Esophagus squamous epithelium (tissue), 5 donors: ENCODE results near the gene DLK2. TPM values are rescaled to one million over a fixed set of nuclear protein-coding genes. Genes with fewer than 3 reads are reported as not detected.

Experiments used
- DNase-seq: peaks from one replicate; lab custom pipeline; 2025; lab: John Stamatoyannopoulos, UW
- H3K27ac ChIP-seq, 4 donors: fragments of 200-600 bp; sonication (generic); one replicate each; pipeline ENCODE4 v1.5.1; 2016 to 2019; ENCODE audit warnings: mild to moderate bottlenecking in 1 of 4
- H3K27me3 ChIP-seq, 4 donors: fragments of 200-600 bp; sonication (generic); 1 replicate in 3 of 4; 2 replicates in 1 of 4; pipeline versions ENCODE4 v1.5.1 to v1.6.0; 2017 to 2021; ENCODE audit warnings: antibody characterized with exemption in 1 of 4
- H3K36me3 ChIP-seq, 3 donors: fragments of 200-600 bp; sonication (generic); one replicate each; pipeline ENCODE4 v1.5.1; 2016 to 2019
- H3K4me1 ChIP-seq, 3 donors: fragments of 200-600 bp; sonication (generic); one replicate each; pipeline ENCODE4 v1.5.1; 2017 to 2019
- H3K4me3 ChIP-seq, 4 donors: fragments of 200-600 bp; sonication (generic); 1 replicate in 3 of 4; 2 replicates in 1 of 4; pipeline ENCODE4 v1.5.1; 2016 to 2019; ENCODE audit warnings: mild to moderate bottlenecking in 2 of 4, moderate library complexity in 1 of 4
- H3K9me3 ChIP-seq, 3 donors: fragments of 200-600 bp; sonication (generic); one replicate each; pipeline ENCODE4 v1.5.1; 2016 to 2019
- POLR2A ChIP-seq, 4 donors: fragments of 450-650 bp; IDR thresholded peaks; one replicate each; pipeline ENCODE4 v1.6.1; 2017; ENCODE audit warnings: antibody characterized with exemption in 4 of 4, mild to moderate bottlenecking in 4 of 4, moderate library complexity in 3 of 4
- WGBS, 2 donors: methylation state at CpG; one replicate each; pipeline ENCODE4 v1.1.5; 2018; 5-methylcytosine and 5-hydroxymethylcytosine counted together
- intact Hi-C: fragments of 100-400 bp; cut with DNase I; formaldehyde crosslinking; loops from one replicate; pipeline ENCODE4 v1.15.0; 2022
- total RNA-seq, 4 donors: library from RNA; depleted of rRNA; stranded (reverse); fragments of >200 nt; gene quantifications; one replicate each; pipeline ENCODE4 v1.1.0, GENCODE V29; 2016
- TF ChIP-seq, protein P1 (sequence below), 6 experiments: fragments of 450-650 bp in 4 of 6; fragments of 200-600 bp in 2 of 6; sonication (generic) in 2 of 6; IDR thresholded peaks; one replicate each; pipeline ENCODE4 v1.5.1; 2016 to 2019; ENCODE audit warnings: antibody characterized with exemption in 6 of 6, mild to moderate bottlenecking in 4 of 6, moderate library complexity in 4 of 6
- donor health status: DM: yes; HTN: yes; CAD: no.

DLK2 gene
- total RNA-seq, 4 donors from 2014 or later = 8.3 to 24.8 (median 12.6) TPM

DNA sequence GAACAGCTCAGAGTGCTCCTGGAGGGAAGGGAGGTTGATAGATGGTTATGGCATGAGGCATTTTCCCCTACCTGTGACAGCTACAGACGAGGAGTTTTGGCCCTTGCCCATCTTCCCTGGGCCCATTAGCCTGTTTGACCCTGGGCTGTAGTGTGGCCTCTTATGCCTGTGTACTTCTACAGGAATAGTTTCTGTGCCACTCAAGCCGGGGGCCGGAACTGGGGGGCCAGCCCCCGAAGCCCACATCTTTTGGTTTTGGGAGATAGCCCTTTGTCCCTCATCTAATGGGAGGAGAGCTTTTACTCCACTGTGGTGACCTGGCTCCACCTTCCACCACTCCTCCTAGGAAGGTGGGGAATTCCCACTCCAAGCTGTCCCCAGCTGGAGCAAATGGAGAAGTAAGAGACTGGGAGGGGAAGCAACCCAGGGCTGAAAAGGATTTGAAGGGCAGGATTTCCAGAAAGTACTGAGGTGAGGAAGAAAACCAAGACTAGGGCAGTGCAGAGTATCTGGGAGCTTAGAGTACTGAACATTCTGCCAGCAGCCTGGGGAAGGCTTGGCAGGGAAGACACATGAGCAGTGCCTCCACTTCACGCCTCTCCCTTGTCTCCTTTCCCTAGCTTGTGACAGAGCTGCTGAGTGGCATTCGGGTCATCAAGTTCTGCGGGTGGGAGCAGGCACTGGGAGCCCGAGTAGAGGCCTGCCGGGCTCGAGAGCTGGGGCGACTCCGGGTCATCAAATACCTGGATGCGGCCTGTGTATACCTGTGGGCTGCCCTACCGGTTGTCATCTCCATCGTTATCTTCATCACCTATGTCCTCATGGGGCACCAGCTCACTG is 21.1 kb downstream of the DLK2 start:
- Histone ChIP-seq H3K27ac (peak overlapping the region; percentile 38 to 87 (median 76)), H3K27me3 (no peaks in the 10 kb centered on the region), H3K4me1 (peaks cover 25 to 86% (median 50%) of the 10 kb centered on the region in 3 donors), H3K36me3 (peaks cover 5 to 37% (median 13%) of the 10 kb centered on the region in 3 donors), H3K9me3 (no peaks in the 10 kb centered on the region), H3K4me3 (no peak overlapping the region)
- no peak for DNase-seq
- TF ChIP-seq POLR2A (IDR thresholded peaks at IDR 0.05) = no peak
- TF ChIP-seq, protein P1, sequence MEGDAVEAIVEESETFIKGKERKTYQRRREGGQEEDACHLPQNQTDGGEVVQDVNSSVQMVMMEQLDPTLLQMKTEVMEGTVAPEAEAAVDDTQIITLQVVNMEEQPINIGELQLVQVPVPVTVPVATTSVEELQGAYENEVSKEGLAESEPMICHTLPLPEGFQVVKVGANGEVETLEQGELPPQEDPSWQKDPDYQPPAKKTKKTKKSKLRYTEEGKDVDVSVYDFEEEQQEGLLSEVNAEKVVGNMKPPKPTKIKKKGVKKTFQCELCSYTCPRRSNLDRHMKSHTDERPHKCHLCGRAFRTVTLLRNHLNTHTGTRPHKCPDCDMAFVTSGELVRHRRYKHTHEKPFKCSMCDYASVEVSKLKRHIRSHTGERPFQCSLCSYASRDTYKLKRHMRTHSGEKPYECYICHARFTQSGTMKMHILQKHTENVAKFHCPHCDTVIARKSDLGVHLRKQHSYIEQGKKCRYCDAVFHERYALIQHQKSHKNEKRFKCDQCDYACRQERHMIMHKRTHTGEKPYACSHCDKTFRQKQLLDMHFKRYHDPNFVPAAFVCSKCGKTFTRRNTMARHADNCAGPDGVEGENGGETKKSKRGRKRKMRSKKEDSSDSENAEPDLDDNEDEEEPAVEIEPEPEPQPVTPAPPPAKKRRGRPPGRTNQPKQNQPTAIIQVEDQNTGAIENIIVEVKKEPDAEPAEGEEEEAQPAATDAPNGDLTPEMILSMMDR (IDR thresholded peaks at IDR 0.05) = no peak
- intact Hi-C loops = no loop called here
- 66 to 76% methylated on average over 6 to 11 of the region's 15 CpGs for WGBS, 2 donors

DNA sequence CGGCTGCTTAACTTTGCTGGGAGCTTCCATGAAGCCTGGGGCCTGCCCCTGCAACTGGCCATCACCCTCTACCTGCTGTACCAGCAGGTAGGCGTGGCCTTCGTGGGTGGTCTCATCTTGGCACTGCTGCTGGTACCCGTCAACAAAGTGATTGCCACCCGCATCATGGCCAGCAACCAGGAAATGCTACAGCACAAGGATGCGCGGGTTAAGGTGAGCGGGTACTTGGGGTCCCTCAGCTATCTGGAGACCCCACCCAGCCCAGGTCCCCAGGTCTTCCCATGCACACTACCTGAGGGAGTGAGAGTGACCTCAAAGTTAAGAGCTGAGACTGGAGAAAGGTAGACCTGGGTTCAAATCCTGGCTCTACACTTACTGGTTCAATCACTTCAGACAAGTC is 22.2 kb downstream of the DLK2 start:
- Histone ChIP-seq H3K9me3 (no peaks in the 10 kb centered on the region), H3K27ac (no peak overlapping the region), H3K36me3 (peaks cover 5 to 27% (median 8%) of the 10 kb centered on the region in 3 donors), H3K27me3 (no peaks in the 10 kb centered on the region), H3K4me3 (no peak overlapping the region), H3K4me1 (peaks cover 34 to 86% (median 56%) of the 10 kb centered on the region in 3 donors)
- intact Hi-C loops = no loop called here
- WGBS, 2 donors = 83 to 88% methylated on average over 3 of the region's 8 CpGs
- no peak for DNase-seq
- TF ChIP-seq, protein P1 (IDR thresholded peaks at IDR 0.05) = no peak
- TF ChIP-seq POLR2A (IDR thresholded peaks at IDR 0.05) = no peak

DNA sequence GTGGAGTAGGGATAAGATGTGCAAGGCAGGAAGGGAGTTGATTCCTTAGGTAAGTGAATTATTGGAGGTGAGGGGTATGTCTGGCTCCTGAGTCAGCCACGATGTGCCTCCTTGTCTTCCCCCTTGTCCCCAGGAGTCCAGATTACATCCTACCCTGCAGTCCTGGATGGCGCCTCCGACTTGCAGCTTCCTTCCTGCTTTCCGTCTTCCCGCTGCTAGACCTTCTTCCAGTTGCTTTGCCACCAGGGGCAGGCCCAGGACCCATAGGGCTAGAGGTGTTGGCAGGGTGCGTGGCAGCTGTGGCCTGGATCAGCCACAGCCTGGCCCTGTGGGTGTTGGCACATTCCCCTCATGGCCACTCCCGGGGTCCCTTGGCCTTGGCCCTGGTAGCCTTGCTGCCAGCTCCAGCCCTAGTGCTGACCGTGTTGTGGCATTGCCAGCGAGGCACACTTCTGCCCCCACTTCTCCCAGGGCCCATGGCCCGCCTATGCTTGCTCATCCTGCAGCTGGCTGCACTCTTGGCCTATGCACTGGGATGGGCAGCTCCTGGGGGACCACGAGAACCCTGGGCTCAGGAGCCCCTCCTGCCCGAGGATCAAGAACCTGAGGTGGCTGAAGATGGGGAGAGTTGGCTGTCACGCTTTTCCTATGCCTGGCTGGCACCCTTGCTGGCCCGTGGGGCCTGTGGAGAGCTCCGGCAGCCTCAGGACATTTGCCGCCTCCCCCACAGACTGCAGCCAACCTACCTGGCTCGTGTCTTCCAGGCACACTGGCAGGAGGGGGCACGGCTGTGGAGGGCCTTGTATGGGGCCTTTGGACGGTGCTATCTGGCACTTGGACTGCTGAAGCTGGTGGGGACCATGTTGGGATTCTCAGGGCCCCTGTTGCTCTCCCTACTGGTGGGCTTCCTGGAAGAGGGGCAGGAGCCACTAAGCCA is 23.1 kb downstream of the DLK2 start:
- H3K4me1 ChIP-seq = peaks cover 28 to 80% (median 48%) of the 10 kb centered on the region in 3 donors
- H3K4me3 ChIP-seq = no peak overlapping the region
- TF ChIP-seq, protein P1 (IDR thresholded peaks at IDR 0.05) = no peak
- TF ChIP-seq POLR2A (IDR thresholded peaks at IDR 0.05) = no peak
- peaks cover 5 to 21% (median 6%) of the 10 kb centered on the region in 3 donors for H3K36me3 ChIP-seq
- H3K27ac ChIP-seq = no peak overlapping the region
- intact Hi-C loops = no loop called here
- H3K27me3 ChIP-seq = no peaks in the 10 kb centered on the region
- no peak for DNase-seq
- H3K9me3 ChIP-seq = no peaks in the 10 kb centered on the region
- WGBS, 2 donors = 91 to 98% methylated on average over 6 to 8 of the region's 19 CpGs

DNA sequence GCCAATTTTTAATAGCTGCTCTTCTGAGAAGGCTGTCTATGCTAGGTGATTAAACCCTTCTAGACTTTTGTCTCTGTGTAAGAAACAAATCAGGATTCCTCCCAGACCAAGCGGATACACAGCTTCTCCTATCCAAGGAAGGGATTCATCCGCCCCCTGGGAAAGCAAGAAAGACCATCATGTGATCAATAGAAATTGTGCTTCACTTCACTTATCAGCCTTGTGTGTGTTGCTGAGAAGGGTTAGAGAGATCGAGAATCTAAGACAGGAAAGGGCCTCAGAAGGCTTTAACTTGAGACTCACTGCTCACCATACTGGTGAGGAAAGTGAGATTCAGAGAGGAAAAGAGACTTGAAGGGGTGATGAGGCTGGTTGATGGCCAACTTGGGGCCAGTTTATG is 26.5 kb downstream of the DLK2 start:
- Histone ChIP-seq H3K4me3 (peak overlapping the region; percentile 62 to 97 (median 76)), H3K4me1 (peaks cover 10 to 53% (median 15%) of the 10 kb centered on the region in 3 donors), H3K9me3 (no peaks in the 10 kb centered on the region), H3K27ac (peak overlapping the region; percentile 84 to 96 (median 92)), H3K36me3 (peaks cover 5 to 16% (median 6%) of the 10 kb centered on the region in 3 donors), H3K27me3 (no peaks in the 10 kb centered on the region)
- intact Hi-C loops = no loop called here
- no peak for TF ChIP-seq POLR2A (IDR thresholded peaks at IDR 0.05)
- TF ChIP-seq, protein P1 (IDR thresholded peaks at IDR 0.05) = no peak
- DNase-seq = no peak
- 36 to 69% methylated on average over 3 of the region's 3 CpGs for WGBS, 2 donors
